HG03135 (cell line): ENCODE results near the gene PRICKLE2.

Experiments
- ATAC-seq: cut with Tn5 transposase; IDR thresholded peaks from one replicate; pipeline ENCODE4 v1.9.1; 2021; ENCODE audit warnings: mild to moderate bottlenecking, moderate library complexity; ENCODE audit not compliant: unreplicated experiment

The PRICKLE2 gene

DNA sequence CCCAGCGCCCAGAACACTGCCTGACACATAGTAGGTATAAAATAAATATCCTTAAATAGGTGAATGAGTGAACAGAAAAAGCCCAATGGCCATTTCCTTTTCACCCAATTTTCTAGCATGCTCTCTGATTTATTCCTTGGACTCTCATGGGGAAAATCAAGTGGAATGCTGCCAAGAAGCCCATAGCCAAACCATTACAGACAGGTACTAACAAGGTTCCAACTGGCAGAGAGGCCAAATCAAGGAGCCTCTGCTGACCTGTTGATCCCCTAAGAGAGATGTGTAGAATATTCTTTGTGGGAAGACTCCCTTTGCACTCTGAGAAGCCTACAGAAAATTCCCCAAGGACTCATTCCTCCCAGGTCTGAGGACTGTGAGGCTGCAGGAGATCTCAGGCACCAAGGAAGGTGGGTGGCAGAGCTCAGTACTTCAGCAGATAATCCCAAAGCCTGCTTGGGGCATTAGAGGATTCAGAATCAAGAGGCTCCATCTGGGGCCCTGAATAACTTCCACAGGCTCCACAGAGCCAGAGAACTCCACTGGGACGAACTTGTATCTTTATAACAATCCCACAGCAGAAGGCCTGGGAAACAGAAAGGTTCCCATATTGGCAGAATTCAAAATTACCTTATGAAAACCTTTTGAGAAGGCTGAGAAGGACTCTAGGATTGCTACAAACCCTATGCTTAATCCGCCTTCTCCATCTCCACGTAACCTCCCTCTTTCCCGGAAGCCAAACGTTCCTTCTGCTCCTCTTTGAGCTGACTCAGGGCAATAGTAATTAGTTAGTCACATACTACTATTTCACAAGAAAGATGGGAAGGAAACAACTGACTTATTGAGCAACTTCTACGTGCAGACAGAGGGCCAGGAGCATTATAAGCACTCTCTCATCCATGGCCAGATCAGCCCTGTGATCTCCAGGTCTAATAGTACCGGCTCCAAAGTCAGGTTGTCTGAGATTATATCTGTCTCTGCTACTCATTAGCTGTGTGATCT is 34.5 kb downstream of the PRICKLE2 start:
- ATAC-seq, result no peak

DNA sequence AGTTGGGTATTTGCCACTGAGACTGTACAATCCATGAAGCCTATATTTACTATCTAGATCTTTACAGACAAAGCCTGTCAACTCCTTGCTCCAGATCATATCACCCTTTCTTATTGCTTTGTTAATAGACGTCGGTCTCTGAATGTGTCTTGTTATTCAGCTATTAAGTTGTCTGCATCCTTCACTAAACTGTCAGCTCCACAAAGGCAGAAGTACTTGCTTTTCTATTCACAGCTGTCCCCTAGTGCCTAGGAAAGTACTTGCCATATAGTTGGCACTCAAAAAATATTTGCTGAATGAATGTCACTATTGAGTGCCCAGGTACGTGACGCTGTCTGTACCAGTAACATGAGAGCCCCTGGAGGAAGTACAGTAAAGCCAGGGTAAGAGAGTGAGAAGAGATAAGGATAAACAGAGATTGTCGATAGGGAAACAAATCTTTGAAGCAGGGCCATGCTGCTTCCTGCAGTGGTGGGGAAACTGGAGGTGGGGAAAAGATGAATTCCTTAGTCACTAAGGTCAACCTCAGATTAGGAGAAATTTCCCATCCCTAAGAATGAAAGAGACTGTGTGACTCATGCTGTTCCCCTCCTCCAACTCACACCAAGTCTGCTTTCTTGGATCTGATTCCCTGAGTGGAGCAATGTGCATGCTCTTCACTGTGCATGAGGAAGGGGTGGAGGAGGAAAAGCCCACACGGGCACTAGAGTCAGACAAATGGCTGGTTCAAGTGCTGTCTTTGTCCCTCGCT is 36.3 kb downstream of the PRICKLE2 start:
- no peak for ATAC-seq

DNA sequence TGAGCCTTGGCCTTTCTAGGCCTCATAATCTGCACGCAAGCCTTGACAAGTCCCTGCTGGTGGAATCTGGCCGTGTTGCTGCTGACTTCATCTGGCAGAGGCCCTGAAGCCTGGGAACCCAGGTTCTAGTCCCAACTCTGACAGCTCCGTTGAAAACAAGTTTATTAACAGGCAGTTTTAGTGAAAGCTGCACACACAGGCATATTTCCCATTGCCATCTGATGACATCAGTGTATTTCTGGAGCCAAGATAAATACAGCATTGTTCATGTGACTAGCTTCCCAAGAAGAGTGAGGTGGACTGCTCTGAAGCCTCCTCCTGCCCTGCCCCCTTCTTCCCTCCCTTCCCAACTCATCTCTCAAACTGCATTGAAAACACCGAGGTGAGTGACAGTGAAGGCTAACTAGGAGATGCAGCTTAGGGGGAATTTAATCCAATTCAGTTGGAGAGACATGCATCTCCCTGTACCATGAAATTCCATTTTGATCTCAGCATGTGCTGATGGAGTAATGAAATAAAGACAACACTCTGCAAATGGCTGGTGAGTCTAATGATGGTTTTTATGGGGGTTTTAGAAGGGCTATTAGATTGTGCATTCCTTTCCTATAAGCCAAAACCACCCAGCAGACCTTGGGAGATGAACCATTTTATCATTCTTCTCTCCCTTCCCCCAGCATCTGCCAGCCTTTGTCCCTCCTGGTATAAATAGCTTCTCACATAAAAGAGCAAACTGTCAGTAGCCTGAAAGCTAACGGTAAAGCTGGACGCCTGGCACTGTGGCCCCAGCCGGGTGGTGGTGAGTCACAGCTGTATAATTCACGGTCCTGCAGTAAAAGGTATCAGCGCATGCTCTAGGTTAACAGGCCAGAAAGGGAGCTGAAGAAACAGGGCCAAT is 38.0 kb downstream of the PRICKLE2 start:
- ATAC-seq, result no peak

DNA sequence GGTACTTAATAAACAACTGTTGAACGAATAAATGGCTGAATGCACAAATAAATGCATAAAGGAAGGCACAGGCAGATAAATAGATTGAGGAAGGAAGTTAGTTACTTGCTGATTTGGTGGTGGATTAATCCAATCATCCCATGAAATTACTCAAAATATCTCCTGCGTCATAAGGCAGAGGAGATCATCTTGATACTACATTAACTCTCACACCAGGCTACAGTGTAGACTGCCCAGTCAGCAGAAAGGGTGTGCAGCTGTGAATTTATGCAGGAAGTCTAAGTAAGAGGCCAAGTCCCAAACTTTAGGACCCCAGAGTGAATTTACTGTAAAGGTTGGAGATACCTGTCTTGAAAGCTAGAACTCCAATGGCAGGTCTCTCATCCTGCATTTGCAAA is 38.6 kb downstream of the PRICKLE2 start:
- no peak for ATAC-seq

DNA sequence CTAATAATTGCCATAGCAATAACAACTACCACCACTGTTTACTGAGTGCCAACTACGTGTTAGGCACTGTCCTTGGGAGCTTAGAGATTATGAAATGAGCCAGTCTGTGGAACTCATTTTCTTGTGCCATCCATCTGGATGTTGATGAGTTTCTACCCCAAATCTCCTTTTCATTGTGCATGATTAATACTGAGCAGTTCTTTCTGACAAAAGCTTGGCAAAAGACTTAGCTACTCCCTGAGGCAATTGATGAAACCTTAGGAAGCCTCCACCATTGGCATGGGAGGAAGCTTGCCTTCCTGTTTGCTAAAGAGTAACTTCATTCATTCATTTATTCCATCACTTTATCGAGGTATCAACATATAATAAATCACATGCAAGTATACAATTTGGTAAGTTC is 39.8 kb downstream of the PRICKLE2 start:
- ATAC-seq, result no peak

DNA sequence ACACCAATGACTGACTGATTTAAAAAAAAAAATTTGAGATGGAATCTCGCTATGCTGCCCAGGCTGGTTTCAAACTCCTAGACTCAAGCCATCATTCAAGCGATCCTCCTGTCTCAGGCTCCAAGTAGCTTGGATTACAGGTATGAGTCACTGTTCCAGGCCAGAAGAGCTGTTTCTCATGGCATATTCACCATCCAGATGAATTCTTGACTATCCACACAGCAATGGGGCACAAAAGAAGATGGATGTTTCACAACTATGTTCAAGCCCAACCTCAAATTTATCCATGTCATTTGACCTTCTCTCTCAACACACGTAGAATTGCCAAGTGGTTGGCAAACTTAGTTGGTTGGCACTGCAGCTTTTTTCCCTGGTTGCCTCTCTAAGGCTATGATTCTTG is 40.6 kb downstream of the PRICKLE2 start:
- ATAC-seq, result no peak

DNA sequence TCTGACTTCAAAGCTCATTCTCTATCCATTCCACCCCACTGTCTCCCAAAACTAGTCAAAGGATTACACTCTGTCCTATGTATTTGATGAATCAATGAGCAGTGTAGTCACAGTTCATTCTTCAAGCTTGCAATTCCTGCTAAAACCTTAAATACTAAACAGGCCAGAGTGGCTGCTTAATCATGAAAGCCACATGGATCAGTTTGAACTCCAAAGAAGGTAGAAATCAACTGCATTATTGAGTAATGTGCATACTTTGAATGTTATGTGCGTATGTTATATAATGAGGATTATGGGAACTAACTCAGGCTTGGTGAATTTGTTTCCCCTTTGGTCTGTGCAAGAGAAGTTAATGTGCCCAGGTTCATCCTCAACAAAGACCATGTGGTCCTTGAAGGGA is 45.4 kb downstream of the PRICKLE2 start:
- ATAC-seq, result no peak

DNA sequence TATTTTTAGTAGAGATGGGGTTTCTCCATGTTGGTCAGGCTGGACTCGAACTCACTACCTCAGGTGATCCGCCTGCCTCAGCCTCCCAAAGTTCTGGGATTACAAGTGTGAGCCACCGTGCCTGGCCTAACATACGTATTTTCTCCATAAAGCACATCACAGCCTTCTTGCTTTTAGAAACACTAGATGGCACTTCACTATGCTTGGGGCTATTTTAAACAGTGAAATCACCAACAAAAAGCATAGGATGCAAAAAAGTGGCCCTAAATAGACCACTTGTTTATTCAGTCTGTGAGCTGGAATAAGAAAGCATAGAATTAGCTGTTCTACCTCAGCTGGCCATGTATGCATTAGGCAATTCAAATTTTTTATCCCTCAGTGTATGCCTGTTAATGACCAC is 46.0 kb downstream of the PRICKLE2 start:
- ATAC-seq, result no peak

DNA sequence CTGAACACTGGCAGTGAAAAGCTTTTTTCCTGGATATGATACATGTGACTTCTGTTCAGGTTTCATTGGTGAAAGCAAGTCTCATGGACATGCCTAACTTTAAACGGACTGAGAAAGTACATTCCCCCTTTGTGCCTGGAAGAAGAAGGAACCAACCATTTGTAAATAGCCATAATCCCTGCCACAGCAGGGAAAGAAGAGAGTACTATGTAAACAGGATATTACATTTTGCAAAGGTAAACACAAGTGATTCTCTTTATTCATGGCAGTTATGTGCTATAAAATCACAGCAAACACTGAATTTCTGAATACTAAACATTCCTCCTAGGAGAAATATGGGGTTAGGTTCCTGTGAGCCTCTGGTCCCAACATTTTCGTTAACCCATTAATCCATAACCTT is 46.8 kb downstream of the PRICKLE2 start:
- no peak for ATAC-seq

DNA sequence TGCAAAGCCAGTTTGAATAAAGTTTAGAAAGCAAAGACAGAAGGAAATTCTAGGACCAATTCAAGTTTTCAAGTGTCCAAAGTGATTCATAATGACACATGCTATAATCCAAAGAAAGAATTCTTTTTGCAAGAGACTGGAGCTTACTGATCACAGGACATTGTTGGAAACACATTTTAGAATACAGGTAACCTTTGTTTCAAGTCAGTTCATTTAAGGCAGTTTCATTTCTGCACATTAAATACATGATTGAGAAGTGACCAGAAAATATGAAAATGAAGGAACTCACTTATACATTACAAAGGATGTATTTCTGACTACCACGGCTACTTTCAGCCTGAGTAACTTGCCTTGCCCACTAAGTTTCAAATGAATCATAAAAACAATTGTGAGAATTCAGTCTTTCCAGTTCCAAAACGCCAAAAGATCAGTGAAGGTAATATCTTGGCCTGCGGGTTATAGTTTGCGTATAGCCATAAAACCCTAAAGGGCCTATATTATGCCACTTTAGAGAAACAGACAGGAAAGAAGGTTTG is 48.7 kb downstream of the PRICKLE2 start:
- ATAC-seq, result no peak

DNA sequence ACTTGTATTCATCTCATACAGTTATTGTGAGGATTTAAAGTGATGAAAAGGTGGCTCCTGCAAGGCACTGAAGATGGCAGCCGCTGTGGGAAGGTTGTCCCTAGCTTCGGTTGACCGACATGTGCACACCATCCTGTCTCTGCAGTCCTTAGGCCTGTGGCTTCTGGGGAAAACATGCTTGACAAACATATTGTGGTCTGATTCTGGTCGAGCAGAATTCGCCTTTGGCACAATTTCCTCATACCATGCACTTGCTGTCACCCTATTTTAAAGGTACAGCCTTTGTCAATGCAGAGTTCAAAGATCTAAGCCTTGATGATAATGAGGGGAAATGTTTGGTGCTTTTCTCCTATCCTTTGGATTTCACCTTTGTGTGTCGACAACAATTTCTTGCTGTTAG is 50.9 kb downstream of the PRICKLE2 start:
- ATAC-seq, result no peak

DNA sequence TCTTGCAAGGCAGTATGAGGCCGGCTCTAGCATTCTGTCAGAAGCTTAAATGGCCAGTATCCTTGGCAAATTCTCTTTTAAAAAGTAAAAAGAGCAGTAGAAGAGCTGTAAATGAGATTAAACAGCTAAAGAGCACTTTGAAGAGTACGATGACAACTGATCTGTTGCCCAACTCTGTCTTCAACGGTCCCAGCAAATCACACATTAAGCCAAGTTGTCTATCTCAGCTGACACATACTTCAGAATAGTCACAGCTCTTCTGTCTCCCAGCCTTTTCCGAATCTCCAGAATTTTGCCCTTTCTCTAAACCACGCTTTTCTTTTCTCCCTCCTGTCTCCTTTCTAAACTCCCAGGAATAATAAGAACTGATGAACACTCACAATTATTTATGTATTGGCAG is 51.7 kb downstream of the PRICKLE2 start:
- no peak for ATAC-seq

DNA sequence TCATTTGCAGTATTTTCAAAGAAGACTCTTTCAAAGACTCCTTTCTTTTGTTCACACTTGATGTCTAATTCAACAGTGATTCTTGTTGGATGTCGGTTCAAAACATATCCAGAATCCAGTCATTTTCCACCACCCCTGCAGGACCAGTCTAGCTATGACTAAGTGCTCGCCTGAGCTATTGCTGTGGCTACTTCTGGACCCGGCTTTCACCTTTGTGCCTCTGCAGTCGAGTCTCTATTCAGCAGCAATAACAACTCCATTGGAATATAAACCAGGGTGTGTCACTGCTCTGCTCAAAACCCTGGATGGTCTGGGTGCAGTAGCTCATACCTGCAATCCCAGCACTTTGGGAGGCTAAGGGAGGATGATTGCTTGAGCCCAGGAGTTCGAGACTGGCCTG is 55.0 kb downstream of the PRICKLE2 start:
- no peak for ATAC-seq

DNA sequence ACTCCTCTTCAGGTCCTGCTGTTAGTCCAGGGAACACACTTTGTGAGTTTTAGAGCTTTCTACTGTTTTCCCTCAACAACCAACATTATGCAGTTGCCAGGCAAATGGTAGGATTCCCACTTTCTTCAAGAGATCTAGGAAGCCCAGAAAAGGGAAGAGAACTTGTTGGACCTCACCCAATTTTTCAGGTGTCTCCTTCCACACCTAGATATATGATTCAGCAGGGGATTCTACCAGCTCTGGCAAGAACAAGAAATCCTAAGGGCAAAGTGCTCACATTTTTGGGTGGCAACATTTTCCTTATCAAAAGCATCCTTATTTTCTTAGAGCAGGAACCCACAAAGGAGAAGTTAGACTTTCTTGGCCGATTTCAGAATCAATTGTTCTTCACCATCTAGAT is 57.4 kb downstream of the PRICKLE2 start:
- ATAC-seq, result no peak

DNA sequence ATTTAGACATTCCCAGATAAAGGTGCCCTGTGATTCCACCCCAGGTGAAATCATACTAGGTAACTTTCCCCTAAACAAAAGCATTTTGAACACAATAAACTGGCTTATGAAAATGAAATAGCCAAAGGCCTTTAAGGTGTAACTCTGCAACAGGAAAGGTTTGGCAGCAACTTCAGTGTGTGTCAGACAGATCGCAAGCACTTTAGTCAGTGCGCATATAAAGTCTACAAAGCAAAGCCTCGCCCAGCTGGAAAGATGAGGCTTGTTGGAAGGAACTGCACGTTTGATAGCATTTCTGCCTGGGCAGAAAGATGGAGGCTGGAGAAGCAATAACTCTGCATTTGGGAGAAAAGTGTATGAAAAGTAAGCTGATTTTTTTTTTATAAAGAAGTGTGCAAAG is 57.9 kb downstream of the PRICKLE2 start:
- no peak for ATAC-seq

DNA sequence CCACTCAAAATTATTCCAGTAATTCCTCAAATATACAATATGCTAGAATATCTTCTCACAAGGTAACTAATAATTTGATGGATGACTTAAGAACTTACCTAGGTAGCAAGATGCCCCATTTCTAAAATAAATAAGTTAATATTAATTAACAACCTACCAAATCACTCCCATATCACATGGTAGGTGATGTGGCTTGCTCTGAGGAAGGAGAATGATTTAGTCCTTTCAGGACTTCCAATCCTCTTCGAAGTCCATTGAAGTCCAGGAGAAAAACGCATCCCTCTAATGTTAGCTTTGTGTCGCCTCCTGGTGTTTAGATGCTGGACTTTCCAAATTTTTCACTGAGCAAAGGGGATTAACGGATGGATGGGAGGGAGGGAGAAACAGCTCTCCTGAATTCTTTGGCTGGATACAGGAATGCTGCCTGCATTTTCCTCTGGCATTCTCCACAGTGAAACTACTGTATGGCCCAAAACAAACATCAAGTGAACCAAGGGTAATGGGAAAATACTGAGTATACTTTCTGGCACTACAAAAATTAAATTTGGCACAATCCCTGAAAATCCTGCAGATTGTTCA is 58.6 kb downstream of the PRICKLE2 start:
- ATAC-seq, result no peak

DNA sequence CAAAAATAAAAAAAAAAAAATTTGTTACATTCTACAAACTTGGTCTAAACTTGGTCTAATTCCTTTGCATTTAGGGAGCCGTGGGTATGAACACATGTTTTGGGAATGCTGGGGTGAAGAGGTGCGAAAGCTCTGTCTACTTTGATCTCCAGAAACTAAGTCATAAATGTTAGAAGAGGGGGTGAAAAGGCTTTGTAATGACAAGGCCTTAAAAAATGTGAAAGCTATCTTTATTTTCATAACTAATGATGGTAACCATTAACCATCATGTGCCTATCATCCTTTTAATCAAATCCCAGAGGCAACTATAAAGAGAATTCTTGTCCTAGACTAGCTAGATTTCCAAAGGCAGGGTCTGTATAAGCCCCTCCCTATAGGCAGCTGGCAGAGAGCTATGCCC is 60.9 kb downstream of the PRICKLE2 start:
- no peak for ATAC-seq

DNA sequence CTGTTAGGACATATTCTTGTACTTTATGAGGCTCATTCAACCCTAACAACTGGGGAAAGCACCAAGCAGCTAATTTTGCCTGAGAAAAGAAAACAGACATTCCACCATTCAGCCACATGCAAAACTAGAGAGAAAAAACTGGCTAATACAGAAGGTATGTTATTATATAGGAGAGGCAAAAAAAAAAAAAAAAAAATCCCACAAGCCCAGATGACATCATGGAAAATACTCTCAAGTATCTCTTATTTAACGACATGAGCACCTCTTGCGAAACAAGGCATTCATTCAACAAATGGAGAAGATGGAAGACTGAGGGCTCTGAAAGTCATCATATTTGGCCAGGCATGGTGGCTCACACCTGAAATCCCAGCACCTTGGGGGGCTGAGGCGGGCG is 61.5 kb downstream of the PRICKLE2 start:
- no peak for ATAC-seq

DNA sequence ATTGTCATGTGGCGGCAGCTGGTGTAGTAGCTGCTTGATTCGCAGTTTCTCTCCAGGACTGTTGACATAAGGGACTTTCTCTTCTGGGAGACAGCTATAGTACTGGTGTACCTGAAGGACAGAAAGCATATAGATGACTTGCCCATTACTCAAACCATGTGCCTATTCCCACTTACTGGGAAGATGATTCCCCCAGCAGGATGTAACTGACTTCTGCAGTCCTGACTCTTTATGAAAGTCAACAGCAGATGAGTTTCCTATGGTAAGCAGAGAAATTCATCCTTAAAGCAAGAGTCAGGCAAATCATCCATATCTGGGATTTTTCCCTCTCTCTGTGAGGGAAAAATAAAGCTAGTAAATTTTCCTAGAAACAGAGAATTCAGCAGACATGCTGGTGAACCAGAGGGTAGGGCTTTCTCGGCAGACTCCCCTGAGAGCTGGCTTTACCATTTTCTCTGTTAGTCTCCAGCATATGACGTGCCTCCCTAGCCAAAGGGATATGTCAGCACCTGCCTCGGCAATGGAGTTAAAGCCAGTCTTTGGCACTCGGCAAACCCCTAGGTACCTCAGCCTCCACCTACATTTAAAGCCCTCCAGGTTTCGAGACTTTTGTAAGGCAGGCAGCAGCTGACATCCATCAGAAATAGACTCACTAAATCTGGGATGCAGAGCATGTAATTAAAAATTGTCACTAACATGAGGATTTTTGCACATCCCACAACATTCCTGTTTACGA is 62.1 kb downstream of the PRICKLE2 start:
- no peak for ATAC-seq

DNA sequence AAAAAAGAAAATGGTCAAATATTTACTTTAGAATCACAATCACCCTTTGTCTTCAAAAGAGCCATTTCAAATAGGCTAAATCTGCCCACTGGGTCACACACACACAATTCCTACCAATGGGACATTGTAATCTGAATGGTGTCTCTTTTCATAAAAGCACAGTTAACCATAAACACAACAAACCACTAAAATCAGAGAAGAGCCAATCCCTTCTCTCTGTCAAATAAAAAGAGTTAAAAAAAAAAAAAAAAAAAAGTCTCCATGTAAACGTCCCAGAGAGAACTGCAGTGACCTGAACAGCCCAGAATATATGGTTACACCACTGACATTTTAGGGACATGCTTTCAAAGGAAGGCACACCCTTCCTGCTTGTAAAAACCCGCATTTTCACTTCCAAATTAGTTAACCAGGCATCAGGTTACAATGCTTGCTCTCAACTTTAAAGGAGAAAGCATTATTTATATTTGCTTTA is 63.7 kb downstream of the PRICKLE2 start:
- ATAC-seq, result no peak
